ENCODE data around the gene WNT3A.

The WNT3A gene

GRCh38 chr1:228068359-228068758 is 61.6 kb downstream of the WNT3A start:
- H3K4me3 ChIP-seq (ENCODE audit: low read length): no peak overlapping the region
- TF ChIP-seq ZNF274 (IDR thresholded peaks at IDR 0.05; ENCODE audit: low read depth, low read length): no peak

GRCh38 chr1:228070173-228070572 is 63.4 kb downstream of the WNT3A start:
- TF ChIP-seq ZNF274 (IDR thresholded peaks at IDR 0.05; ENCODE audit: low read depth, low read length): no peak
- H3K4me3 ChIP-seq (ENCODE audit: low read length): no peak overlapping the region

- no peak overlapping the region for H3K4me3 ChIP-seq (ENCODE audit: low read length)
- no peak for TF ChIP-seq ZNF274 (IDR thresholded peaks at IDR 0.05; ENCODE audit: low read depth, low read length)
These were observed 64.1 kb downstream of the WNT3A start for GRCh38 chr1:228070851-228071250.

- TF ChIP-seq ZNF274 (IDR thresholded peaks at IDR 0.05; ENCODE audit: low read depth, low read length): no peak
- no peak overlapping the region for H3K4me3 ChIP-seq (ENCODE audit: low read length)
These were observed 65.2 kb downstream of the WNT3A start for GRCh38 chr1:228071839-228072657.

- no peak for TF ChIP-seq ZNF274 (IDR thresholded peaks at IDR 0.05; ENCODE audit: low read depth, low read length)
- no peak overlapping the region for H3K4me3 ChIP-seq (ENCODE audit: low read length)
These were observed 65.9 kb downstream of the WNT3A start for GRCh38 chr1:228072658-228073043.

- H3K4me3 ChIP-seq (ENCODE audit: low read length): no peak overlapping the region
- TF ChIP-seq ZNF274 (IDR thresholded peaks at IDR 0.05; ENCODE audit: low read depth, low read length): no peak
These were observed 66.5 kb downstream of the WNT3A start for GRCh38 chr1:228073061-228073856.

GRCh38 chr1:228073857-228074545 is 67.2 kb downstream of the WNT3A start:
- TF ChIP-seq ZNF274 (IDR thresholded peaks at IDR 0.05; ENCODE audit: low read depth, low read length): no peak

GRCh38 chr1:228074954-228075730 is 68.3 kb downstream of the WNT3A start:
- no peak for TF ChIP-seq ZNF274 (IDR thresholded peaks at IDR 0.05; ENCODE audit: low read depth, low read length)
- H3K4me3 ChIP-seq (ENCODE audit: low read length): no peak overlapping the region

More at GRCh38 chr1:228073857-228074545, 67.2 kb downstream of the WNT3A start:
- no peak overlapping the region for H3K4me3 ChIP-seq (ENCODE audit: low read length)

GRCh38 chr1:228075801-228076271 is 69.0 kb downstream of the WNT3A start:
- H3K4me3 ChIP-seq (ENCODE audit: low read length): no peak overlapping the region
- TF ChIP-seq ZNF274 (IDR thresholded peaks at IDR 0.05; ENCODE audit: low read depth, low read length): no peak

- TF ChIP-seq ZNF274 (IDR thresholded peaks at IDR 0.05; ENCODE audit: low read depth, low read length): no peak
- no peak overlapping the region for H3K4me3 ChIP-seq (ENCODE audit: low read length)
These were observed 70.1 kb downstream of the WNT3A start for GRCh38 chr1:228076796-228077430.

- TF ChIP-seq ZNF274 (IDR thresholded peaks at IDR 0.05; ENCODE audit: low read depth, low read length): no peak
- H3K4me3 ChIP-seq (ENCODE audit: low read length): no peak overlapping the region
These were observed 71.0 kb downstream of the WNT3A start for GRCh38 chr1:228077565-228078330.

- TF ChIP-seq ZNF274 (IDR thresholded peaks at IDR 0.05; ENCODE audit: low read depth, low read length): no peak
- no peak overlapping the region for H3K4me3 ChIP-seq (ENCODE audit: low read length)
These were observed 72.2 kb downstream of the WNT3A start for GRCh38 chr1:228079013-228079412.
